HG03432 (cell line): Measurements from ENCODE around the gene HES7.
A peak's percentile ranks its signal among the peaks of the same experiment; 100 is the strongest.
"Not testable (repeated sequence)": the region's sequence is repeated elsewhere in the genome, so short reads cannot be mapped to it uniquely, and the experiment has no call there.

ENCODE experiments used
- ATAC-seq: cut with Tn5 transposase; IDR thresholded peaks from one replicate; pipeline ENCODE4 v1.9.1; 2021; ENCODE audit warnings: mild to moderate bottlenecking, moderate library complexity; ENCODE audit not compliant: unreplicated experiment

The HES7 gene

DNA sequence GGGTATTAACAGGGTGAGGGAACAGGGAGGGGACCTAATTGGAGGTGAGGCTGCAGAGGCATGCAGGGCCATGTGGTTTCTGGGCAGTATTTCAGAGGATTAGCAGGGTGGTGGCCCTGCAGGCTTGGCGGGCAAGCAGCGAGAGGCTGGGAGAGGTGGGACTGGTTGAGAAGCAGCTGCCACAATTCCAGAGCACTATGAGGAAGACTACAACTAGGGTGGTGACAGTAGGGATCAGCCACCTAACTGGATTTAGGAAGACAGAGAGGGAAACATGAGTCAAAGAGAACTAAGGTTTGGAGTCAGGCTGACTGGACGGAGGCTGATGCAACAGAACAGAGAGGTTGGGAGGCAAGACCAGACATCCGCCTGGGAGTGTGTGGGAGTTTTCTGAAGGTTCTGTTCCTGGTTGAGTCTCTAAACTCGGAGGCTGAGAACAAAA lies 17.9 kb downstream of the HES7 start:
- ATAC-seq: no peak

DNA sequence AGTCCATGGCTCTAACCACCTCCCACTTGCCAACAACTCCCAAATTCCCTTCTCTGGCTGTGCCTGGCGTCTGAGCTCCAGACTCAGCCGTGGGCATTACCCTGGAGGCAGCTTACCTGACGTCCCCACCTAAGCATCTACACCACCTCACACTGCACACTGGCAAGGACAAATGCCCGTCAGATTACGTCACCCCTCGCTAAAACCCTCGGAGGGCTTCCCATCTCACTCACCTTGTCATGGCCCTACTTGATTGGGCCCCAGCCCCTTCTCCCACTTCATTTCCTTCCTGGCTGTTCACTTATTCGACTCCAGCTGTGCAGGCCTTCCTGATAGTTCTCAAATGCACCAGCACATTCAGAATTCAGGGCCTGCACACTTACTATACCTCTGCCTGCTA lies 19.0 kb downstream of the HES7 start:
- no peak for ATAC-seq

DNA sequence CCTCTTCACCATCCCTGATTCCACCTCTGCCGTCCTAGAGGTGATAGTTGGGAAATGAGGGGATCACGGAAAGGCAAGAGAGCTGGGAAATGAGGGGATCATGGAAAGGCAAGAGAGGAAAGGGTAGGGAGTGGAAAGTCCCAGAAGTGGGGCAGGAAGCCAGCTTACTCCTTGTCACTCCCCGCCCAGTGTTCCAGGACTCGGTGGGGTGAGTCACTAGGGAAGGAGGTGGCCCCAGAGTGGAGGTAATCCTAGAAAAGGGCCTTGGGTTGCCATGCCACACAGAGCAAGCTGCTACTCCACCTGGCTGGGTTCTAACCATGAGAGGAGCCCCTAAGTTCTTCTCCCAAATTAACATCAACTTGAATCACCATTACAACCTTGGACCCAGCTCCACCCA lies 20.4 kb downstream of the HES7 start:
- no peak for ATAC-seq

DNA sequence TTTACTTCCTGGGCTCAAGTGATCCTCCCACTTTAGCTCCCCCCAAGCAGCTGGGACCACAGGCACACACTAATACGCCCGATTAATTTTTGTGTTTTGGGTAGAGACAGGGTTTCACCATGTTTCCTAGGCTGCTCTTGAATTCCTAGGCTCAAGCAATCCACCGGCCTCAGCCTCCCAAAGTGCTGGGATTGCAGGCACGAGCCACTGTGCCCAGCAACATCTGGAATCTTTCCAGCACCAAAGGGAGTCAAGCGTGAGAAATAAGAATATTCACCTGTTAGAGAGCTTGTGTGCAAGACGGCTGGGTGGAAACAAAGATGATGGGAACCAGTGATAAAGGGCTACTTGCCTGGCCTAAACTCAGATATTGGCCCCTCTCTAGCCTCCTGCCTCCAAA lies 22.2 kb downstream of the HES7 start:
- no peak for ATAC-seq

DNA sequence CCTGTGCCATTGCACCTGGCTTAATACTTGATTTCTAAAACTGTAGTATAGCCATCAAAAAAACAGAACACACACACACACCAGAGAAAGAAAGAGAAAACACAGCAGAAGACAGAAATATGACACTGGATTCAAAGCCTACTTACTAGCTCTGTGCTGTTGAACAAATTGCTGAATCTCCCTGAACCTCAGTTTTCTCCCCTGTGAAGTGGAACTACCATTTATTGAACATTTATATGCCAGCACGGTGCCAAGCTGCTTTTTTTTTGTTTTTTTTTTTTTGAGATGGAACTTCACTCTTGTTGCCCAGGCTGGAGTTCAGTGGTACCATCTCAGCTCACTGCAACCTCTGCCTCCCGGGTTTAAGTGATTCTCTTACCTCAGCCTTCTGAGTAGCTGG lies 23.1 kb downstream of the HES7 start:
- ATAC-seq: no peak

DNA sequence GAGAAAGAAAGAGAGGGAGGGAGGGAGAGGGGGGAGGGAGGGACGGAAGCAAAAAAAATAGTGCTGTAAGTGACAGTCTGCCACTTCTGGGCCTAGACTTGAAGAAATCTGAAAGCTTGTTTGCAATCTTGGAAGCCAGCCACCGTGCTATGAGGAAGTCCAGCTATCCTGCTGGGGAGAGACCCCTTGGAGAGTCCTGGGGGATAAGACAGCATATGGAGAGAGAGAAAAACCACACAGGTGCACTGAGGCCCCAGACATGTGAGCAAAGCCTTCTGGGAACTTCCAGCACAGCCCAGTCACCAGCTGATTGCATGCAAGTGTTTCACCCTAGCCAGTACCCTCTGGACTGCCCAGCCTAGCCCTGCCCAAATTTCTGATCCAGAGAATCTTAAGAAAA lies 23.8 kb downstream of the HES7 start:
- ATAC-seq: no peak

GRCh38 chr17:8096541-8096940 lies 27.4 kb downstream of the HES7 start:
- no peak for ATAC-seq

DNA sequence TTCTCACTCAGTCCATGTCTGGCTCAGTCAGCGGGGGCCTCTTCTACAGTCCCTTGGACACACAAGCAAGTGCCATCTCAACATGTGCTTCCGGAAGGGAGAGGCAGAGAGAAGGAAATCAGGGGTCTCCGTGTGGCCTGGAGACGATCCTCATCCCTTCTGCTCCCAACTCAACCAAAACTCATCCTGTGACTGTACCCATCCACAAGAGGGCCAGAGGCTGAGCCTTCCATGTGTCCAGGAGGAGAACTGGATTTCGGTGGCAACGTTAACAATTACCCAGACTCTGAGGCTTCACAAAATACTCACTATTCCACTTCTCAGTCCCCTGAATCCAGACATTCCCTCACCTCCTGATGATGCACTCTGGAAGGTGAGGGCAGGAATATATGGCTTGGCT lies 28.5 kb downstream of the HES7 start:
- no peak for ATAC-seq

DNA sequence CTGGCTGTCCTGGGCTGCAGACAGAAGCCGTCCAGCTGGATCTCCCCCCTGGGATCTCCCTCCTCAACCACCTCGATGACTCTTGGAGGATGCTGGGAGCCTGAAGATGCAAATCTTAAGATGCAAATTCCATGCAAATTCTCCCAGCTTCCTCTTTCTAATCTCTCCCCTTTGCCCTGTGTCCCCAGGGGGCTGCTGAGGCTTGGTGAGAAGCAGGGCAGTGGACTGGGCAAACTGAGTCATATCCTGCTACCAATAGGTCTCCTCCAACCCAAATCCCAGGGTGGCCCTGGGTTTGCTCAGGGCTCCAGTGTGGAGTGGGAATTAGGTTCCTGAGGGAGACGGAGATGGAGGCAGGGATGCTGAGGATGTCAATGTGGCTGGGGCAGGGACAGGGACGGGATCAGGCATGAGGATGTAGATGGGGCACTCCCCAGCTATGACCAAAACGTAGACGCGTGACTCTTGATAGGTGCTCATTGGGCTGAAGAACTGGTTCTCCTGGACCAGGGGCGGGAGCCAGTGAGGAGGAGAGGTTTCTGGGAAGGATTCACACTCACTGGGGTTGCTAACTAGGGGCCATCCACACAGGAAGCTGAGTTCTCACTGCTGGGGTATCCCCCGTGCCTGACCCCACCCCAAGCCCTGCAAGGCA lies 32.7 kb downstream of the HES7 start:
- no peak for ATAC-seq

- no peak for ATAC-seq
Measured at GRCh38 chr17:8089728-8090127, 34.2 kb downstream of the HES7 start.

- ATAC-seq: no peak
Measured at GRCh38 chr17:8087952-8088230, 36.0 kb downstream of the HES7 start.

- no peak for ATAC-seq
Measured at GRCh38 chr17:8087075-8087951, 36.6 kb downstream of the HES7 start, which contains the start of gene ALOX12B. TSS of gene ALOX12B (minus strand) at chr17:8087716. CDS start at chr17:8087442, 274 bp downstream.

- no peak for ATAC-seq
Measured at GRCh38 chr17:8084250-8084649, 39.7 kb downstream of the HES7 start.

DNA sequence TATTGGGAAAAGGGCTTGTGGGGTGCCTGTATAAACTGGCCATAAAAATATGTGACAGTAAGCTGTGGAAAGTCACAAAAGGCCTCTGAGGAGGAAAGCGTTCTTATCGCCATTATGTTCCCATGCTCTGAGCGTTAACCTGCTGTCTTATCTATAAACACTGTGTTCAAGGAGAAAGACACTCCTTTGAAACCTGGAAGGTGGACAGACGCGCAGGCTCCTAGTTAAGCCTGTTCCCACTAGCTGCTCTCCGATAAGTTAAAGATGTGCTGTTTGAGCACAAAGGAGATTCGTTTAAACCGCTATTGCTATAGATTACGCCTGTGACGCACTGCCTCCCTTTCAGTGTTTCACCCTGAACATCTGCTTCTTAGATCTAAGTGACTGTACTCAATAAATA lies 41.6 kb downstream of the HES7 start:
- ATAC-seq: no peak

DNA sequence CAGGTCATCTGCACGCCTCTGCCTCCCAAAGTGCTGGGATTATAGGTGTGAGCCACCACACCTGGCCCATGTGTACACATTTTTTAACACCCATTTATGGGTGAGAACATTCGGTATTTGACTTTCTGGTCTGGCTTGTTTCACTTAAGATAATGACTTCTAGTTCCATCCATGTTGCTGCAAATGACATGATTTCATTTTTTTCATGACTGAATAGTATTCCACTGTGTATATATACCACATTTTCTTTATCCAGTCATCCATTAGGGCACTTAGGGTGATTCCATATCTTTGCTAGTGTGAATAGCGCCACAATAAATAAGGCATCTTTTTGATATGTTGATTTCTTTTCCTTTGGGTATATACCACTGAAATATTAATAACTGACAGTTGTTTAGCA lies 42.0 kb downstream of the HES7 start:
- ATAC-seq: no peak

DNA sequence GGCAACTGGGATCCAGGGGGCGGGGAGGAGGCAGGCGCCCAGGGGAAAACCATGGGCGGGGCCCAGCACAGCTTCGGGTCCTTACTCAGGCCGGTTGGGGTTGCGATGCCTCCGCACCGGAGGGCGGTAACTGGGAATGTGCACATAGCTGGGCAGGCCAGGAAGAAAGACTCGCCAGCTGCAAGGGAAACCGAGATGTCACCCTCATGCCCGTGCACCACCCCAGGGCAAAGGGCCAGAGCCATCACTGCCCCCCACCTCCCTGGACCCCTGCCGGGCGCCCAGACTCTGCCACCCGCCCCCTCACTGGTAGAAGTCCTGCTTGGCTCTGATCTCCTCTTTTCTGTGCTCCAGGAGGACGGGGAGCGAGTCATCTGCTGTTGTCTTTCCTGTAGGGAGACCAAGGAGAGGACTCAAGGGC lies 43.1 kb downstream of the HES7 start:
- ATAC-seq: no peak

DNA sequence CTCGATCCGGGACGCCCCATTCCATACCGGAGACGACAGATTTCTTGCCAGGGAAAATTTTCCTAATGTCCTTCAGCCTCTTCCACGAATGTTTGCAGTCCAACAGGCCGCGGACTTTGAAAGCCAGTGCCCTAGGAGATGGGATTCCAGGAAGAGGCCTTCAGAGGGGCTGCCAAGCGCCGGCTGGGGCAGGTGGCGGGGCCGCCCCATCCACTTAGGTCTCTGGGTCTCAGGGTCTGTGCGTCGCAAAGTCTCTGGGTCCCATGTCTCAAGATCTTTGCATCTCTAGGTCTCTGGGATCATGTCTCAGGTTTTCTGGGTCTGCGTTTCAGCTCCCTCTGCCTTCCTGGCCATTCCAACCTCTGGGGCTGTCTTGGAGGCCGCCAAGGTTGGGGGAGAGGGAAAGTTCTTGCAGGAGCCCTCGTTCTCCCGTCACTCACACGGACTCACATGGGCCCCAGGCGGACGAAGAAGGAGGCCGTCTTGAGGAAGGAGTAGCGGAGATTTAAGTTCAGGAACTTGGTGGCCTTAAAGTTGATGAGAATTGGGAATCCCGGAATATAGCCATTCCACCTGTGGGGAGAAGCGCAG lies 43.6 kb downstream of the HES7 start:
- ATAC-seq: no peak

- ATAC-seq: peak; percentile 69
Measured at GRCh38 chr17:8079291-8080207, 44.4 kb downstream of the HES7 start.

GRCh38 chr17:8077939-8078338 lies 46.0 kb downstream of the HES7 start:
- not testable (repeated sequence) for ATAC-seq

DNA sequence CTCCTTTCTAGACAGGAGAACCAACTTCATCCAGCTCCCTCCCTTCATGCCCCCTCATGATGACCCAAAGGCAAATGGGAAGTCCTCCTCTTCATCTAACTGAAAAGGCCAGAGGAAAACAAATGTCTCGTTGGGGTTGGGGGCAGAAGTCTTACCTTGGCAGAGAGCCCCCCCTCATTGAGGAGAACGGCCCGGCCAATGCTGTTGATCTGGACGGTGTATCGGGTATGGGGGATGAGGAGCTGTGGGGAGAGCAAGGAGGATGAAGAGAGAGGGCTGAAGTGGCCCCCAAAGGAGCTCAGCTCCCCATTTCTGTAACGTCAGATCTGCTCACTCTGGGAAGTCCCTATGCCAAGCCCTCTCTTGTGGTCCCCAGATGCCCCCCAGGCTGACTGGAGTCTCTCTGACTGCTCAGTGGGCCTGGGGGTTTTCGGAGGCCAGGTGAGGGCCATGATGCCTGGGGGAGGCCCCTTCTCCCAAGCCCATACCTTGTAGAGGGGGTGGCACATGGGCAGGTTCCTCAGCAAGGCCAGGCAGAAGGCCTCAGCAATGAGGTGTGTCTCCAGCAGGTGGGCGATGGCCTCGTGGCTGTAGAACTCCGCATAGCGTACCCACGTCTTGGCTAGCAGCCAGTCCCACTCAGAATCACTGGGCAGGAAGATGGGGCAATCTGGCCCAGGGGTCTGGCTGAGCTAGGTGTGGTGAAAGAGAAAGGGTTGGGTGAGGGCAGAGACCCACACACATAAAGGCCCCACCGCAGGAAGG lies 47.2 kb downstream of the HES7 start:
- ATAC-seq: no peak
